AG09309 (cell line): Measurements from ENCODE around the gene PIBF1.

Experiments
- DNase-seq: peaks from one replicate; pipeline ENCODE4 v3.0.0-alpha.2; 2010; ENCODE audit warnings: low read depth
- H3K4me3 ChIP-seq: 2 replicates; pipeline ENCODE4 v1.5.1; 2011; ENCODE audit warnings: mild to moderate bottlenecking, low read depth, low read length, moderate library complexity; ENCODE audit not compliant: control insufficient read depth
- TF ChIP-seq, protein P1 (sequence below): IDR thresholded peaks from 2 replicates; pipeline ENCODE4 v1.5.1; 2011; ENCODE audit warnings: mild to moderate bottlenecking, low read depth, low read length, inconsistent platforms; ENCODE audit not compliant: insufficient read depth, control insufficient read depth; ENCODE audit errors: missing control alignments

PIBF1 gene

GRCh38 chr13:72849571-72849970 is 67.6 kb downstream of the PIBF1 start:
- DNase-seq: peak; percentile 8
- TF ChIP-seq, protein P1, sequence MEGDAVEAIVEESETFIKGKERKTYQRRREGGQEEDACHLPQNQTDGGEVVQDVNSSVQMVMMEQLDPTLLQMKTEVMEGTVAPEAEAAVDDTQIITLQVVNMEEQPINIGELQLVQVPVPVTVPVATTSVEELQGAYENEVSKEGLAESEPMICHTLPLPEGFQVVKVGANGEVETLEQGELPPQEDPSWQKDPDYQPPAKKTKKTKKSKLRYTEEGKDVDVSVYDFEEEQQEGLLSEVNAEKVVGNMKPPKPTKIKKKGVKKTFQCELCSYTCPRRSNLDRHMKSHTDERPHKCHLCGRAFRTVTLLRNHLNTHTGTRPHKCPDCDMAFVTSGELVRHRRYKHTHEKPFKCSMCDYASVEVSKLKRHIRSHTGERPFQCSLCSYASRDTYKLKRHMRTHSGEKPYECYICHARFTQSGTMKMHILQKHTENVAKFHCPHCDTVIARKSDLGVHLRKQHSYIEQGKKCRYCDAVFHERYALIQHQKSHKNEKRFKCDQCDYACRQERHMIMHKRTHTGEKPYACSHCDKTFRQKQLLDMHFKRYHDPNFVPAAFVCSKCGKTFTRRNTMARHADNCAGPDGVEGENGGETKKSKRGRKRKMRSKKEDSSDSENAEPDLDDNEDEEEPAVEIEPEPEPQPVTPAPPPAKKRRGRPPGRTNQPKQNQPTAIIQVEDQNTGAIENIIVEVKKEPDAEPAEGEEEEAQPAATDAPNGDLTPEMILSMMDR: no peak
- no peak overlapping the region for H3K4me3 ChIP-seq

GRCh38 chr13:72850959-72851677 is 69.2 kb downstream of the PIBF1 start:
- no peak for DNase-seq
- H3K4me3 ChIP-seq: no peak overlapping the region
- TF ChIP-seq, protein P1: no peak

DNA sequence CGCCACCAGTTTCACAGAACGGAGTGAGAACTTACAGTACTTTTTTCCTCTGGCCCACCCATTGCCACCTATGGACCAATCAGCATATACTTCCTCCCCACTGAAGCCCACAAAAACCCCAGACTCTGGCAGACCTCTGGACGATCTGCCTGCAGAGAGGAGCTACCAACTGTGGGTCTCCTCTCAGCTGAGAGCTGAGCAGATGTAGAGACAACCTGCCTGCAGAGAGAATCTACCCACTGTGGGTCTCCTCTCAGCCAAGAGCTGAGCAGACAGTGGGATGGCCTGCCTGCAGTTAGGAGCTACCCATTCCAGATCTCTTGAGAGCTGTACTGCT is 69.7 kb downstream of the PIBF1 start:
- TF ChIP-seq, protein P1: no peak
- no peak for DNase-seq
- H3K4me3 ChIP-seq: no peak overlapping the region

DNA sequence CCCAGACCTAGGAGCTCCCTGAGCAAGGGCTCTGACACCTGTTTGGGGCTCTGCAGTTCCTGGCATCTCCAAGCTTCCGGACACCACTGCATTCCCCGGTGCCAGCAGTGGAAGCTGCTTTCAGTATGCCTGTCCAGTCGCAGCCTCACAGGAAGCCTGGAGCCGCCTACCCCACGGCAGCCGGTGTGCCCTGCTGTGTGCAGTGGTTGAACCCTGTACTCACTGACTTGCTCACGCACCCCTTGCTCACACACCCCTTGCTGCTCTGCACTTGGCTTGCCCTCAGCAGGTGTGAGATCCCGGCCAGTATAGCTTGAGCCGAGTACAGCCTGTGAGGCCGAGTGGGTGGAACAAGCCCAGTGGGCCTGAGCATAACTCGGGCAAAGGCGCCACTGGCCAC is 70.3 kb downstream of the PIBF1 start:
- DNase-seq: no peak
- H3K4me3 ChIP-seq: no peak overlapping the region
- TF ChIP-seq, protein P1: no peak

DNA sequence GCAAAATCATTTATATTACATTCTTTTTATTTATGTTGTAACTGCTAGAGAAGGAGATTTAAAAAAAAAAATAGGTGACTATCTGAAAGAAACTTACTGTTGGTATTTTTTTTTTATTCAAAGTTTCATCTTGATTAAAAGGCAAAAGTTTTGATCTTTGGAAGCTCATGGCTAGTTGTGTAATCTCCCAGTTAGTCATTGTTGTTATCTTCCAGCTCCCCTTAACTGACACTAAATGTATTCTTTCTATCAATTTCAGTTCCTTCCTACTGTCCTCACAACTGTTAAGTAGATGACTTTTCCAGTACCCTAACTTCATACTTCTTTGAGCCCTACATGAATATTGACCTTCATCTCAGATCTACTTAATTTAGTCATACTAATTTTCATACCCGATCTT is 71.1 kb downstream of the PIBF1 start:
- TF ChIP-seq, protein P1: no peak
- H3K4me3 ChIP-seq: no peak overlapping the region
- DNase-seq: no peak

DNA sequence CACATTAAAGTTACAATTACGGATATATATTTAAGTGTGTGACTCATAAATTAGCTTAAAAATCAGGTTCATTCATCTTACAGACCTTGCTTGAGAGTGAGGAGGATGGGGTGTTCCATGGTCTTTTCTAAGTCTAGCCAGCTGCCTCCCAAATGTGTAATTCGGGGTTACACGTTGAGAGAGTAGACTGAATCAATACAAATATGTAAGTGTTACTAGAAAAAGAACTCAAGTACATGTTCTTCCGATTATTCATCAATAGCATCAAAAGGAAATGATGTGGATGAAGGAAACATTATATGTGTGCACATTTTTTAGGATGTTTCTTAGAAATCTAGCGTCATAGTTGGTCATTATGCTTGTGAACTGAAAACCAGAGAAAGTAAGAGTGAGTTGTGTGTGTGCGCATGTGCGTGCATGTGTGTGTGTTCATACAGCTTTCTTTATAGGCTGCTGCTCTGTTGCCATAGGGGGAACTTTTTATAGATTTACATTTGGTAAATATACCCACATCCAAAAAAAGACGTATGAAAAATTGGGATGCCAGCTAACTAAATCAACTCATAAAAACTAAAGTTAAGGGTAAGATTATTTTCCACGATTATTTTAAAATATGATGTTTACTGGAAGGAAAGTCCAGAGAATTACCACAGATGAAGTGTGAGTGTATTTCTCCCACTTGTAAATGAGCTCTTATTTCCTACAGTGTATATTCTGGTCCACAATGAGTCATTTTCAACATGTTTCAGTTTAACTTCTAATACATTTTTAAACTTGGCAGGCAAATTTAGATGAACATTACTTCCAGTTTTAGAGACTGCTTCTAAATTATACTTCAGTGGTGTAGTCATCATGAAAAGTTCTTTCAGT is 82.4 kb downstream of the PIBF1 start:
- TF ChIP-seq, protein P1: no peak
- no peak overlapping the region for H3K4me3 ChIP-seq
- peak; percentile 29 for DNase-seq

- TF ChIP-seq, protein P1: no peak
- H3K4me3 ChIP-seq: no peak overlapping the region
Measured at GRCh38 chr13:72868229-72868628, 86.3 kb downstream of the PIBF1 start.

More at GRCh38 chr13:72868229-72868628, 86.3 kb downstream of the PIBF1 start:
- no peak for DNase-seq
